ENCODE data around the gene ARHGAP26.
A peak's percentile ranks its signal among the peaks of the same experiment; 100 is the strongest.
"Not testable (repeated sequence)": the region's sequence is repeated elsewhere in the genome, so short reads cannot be mapped to it uniquely, and the experiment has no call there.

Gene ARHGAP26

DNA sequence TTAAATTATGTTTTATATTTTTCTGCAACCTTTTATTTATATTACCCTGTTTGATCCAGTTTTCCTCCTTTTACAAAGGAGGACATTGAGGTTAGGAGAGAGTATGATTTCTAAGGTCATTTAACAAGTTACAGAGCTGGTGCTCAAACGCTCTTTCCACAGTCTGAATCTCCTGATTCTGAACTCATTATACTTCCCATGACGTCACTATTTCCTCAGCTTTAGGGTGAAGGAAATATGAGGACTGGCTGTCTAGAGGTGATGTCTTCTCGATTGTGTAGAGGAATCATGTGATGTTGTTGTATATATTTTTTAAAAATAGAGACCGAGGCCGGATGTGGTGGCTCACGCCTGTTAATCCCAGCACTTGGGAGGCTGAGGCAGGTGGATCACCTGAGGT lies 140.0 kb downstream of the ARHGAP26 start:
- DNase-seq: no peak

- no peak for DNase-seq
These were observed 141.0 kb downstream of the ARHGAP26 start for GRCh38 chr5:142911170-142911569.

GRCh38 chr5:142911775-142912174 lies 141.6 kb downstream of the ARHGAP26 start:
- DNase-seq: no peak

- no peak for DNase-seq
These were observed 143.7 kb downstream of the ARHGAP26 start for GRCh38 chr5:142913728-142914338.

GRCh38 chr5:142915038-142915437 lies 144.9 kb downstream of the ARHGAP26 start:
- no peak for DNase-seq

GRCh38 chr5:142915813-142916424 lies 145.7 kb downstream of the ARHGAP26 start:
- peak; percentile 57 for DNase-seq

GRCh38 chr5:142918959-142919635 lies 148.9 kb downstream of the ARHGAP26 start:
- DNase-seq: no peak

DNA sequence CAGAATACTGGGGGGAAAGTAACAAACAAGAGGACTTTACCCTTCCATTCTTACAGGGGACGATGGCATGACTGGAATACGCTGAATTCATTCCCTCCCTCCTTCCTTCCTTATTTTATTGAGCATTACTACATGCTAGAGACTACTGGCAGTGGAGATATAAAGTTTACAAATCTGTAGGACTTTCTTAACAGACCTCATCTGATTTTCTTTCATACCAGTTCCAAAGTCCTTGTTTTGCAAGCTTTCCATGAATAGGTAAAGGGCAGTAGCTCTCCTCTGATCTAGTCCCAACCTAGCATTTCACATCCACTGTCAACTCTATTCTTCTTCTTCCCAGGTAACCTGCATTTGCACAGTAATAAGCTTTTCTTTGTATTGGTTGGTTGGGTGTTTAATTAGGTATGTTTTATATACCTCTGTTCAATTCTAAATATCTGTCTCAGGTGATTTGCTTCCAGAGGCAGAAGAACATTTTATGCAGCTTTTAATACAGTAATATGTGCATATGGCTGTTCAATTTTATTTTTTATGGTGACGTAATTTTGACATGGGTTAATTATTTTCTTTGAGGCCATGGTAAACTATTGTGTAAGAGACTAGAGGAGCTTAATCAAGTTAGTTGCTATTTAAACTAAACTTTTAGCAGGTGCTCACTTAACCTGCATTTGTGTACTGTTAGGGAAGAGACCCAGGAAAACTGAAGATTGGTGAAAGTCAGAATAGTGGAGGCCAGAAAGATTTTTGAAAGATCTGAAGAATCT lies 150.9 kb downstream of the ARHGAP26 start:
- no peak for DNase-seq

DNA sequence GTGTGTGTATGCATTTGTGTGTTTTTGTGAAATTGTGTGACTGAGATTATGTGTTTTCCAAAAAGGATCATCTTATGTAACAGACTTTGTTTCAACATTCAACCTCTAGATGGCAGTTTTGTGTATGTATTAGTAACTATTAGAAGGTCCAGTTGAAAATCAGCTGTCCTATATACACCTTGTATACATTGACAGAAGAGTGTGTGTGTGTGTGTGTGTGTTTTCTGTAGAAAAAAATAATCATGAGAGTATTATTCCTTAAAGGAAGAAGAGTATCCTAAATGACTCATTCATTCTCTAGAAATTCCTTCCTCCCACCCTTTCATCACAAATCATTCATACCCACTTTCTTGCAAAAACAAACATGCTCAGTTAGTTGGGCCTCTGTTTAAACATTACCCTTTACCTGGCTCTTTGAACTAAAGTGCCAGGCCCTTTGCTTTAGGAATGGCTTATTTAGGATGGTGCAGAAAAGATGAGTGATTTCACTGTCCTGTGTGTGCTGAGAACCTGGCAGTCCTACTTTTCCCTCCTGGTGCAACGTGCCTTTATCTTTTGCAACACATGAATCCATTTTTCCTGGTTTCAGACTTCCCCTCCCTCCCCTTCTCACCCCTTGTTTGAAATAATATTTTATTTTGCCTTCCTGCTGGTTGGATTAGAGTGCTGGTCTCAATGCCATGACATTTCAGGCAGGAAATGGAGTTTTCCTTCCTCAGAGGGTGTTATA lies 152.2 kb downstream of the ARHGAP26 start:
- peak; percentile 67 for DNase-seq

DNA sequence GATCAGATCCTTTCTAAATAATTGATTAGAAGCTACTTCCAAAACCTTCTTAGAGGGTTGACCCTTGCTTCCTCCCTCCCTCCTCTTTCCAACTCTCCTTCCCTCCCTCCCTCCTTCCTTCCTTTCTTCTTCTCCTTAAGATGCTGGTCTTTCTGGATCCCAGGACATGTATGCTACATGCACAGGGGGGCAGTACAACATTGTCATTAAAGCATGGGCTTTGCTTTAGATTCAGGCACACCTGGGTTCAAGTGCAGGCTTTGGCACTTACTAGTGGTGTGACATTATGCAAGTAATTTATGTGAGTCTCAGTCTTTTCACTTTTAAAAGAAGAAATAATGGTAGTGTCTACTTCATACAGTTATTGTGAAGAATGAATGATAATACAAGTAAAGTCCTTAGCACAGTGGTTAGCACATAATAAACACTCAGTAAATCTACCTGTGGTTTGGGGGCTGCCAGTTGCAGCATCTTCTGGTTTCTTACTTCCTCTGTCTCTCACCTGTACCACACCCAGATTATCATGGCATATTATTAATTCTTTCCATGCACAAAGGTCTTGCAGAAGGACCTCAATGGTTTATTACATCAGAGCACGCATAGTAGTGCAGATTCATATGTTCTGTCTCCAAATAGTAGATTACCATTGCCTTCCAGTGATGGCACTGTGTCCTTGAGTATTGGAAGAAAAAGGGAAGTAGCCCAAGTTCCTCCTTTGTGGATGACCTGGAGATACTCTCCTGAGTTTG lies 154.1 kb downstream of the ARHGAP26 start:
- DNase-seq: peak; percentile 58

GRCh38 chr5:142925795-142926194 lies 155.6 kb downstream of the ARHGAP26 start:
- no peak for DNase-seq

- no peak for DNase-seq
These were observed 156.4 kb downstream of the ARHGAP26 start for GRCh38 chr5:142926549-142926948.

GRCh38 chr5:142928999-142929398 lies 158.8 kb downstream of the ARHGAP26 start:
- DNase-seq: not testable (repeated sequence)

GRCh38 chr5:142929587-142929986 lies 159.4 kb downstream of the ARHGAP26 start:
- no peak for DNase-seq

DNA sequence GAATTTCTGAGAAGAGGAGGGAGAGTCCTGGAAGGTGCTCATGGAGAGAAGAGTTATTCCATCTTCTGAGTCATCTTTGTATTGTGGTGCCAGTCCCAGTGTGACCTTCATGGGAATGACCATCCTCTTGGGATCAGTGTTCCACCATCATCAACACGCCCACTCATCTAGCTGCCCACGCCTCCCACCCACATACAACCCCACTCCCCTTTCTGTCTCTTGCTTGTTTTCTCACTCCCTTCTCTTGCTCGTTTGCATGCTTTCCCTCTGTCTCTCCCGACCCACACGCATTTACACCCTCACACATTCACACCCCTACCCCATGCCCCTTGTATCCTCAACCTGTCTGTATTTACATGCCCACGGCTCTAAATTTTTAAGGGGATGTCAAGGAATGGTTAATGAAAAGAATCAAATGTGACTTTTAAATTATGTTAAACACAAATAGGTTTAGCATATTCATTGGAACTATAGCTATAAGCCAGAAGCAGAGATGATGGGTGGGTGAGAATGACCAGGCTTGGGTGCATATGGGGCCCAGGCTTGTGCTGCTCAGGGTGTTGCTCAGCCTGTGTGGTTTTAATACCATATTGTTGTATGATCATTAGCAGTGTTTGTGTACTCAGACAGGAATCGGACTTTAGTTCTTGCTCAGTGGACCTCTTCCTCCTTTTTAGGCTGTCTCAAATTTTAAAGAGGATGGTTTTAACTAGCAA lies 160.4 kb downstream of the ARHGAP26 start:
- DNase-seq: no peak

DNA sequence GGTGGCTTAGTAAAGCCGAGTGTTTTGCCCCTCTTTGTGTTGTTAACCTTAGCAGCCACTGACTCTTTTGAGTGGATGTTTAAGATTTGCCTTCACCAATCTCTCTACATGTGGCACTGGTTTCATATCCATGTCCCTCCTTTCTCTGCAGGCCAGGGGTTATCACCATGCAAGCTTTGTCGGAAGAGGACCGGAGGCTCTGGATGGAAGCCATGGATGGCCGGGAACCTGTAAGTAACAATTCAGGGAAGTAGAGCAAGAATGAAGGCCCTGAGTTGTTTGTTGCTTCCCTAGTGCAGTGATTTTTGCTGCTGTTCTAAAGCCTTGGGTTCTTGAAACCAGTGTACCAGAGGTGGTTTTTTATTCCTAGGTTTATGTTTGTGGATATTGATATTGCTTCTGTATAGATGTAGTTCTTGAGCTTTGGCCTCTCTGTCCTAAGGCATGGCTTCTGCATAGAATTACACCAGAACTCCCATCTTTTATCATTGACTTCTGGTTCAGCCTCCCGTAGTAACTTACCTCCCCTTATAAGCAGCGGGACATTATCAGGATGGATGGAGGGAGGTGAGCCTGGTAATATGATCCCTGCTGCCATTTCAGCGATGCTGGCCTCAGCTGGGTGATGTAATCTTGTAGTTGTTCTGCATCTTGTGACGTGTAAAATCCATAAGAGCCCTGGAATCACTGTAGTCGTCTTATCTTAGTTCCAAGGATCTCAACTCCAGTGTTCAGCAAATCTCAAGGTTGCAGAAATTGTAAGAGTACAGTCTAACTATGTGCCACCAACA lies 161.9 kb downstream of the ARHGAP26 start:
- DNase-seq: no peak

DNA sequence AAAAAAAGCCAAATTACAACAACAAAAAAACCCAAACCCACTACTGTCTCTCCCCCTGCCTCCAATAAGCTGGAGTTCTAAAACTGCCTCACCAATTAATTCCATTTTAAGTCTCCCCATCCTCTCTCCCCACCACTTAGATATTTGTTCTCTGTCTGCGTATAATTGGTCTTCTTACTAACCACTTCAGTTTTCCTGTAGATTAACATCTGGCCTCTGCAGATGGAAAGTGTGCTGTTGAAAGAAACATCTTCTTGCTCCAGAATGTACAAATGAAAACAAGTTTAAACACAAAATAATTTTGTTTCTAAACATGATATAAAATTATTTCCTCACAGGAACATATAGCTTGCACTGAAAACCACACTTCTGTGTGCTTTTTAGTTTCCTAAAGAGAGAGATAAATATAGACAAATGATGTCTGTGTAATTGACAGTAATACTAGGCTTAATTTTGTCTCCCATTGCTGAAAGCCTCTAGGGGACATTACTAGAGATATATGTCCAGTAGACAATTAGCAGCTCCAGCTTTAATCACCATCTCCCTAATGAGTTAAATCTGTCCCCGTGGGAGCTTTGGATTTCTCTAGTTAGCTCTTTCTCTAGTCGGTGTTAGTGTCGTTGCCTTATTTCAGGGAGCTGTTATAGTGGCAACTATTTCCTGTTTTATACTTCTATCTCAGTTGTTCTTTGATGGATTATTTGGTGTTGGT lies 164.0 kb downstream of the ARHGAP26 start:
- DNase-seq: no peak

DNA sequence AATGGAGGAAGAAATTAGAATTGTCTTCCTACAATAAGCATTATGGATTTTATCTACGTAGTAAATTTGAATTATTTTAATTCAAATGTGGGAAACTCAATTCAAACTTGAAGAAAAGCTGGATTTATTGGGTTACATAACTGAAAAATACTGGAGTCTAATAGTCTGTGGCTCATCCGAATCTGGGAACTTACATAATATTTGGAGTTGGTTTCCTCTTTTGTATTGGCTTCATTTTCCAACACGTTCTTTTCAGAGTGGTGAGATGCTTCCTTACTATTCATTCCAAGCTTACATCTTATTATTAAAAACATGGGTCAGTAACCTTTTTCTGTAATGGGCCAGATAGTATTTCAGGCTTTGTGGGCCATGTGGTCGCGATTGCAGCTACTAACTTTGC lies 164.8 kb downstream of the ARHGAP26 start:
- no peak for DNase-seq

GRCh38 chr5:142937374-142937773 lies 167.2 kb downstream of the ARHGAP26 start:
- no peak for DNase-seq
